Panc1 (cell line): ENCODE data around the gene ESR2.

Source experiments
- CTCF ChIP-seq: fragments of 450-650 bp; IDR thresholded peaks from 2 replicates; pipeline ENCODE4 v1.5.1; 2017; ENCODE audit warnings: mild to moderate bottlenecking
- POLR2AphosphoS5 ChIP-seq: IDR thresholded peaks from 2 replicates; pipeline ENCODE4 v1.6.1; 2012; ENCODE audit warnings: mild to moderate bottlenecking, low read depth, low read length, moderate library complexity
- REST ChIP-seq, 2 experiments: IDR thresholded peaks; 2 replicates each; pipeline ENCODE4 v1.6.1; 2011 to 2012; ENCODE audit warnings: low read depth in 2 of 2, control low read depth in 1 of 2, low read length in 1 of 2, mild to moderate bottlenecking in 1 of 2, moderate library complexity in 1 of 2; ENCODE audit not compliant: insufficient read depth in 1 of 2
- TCF7L2 ChIP-seq: IDR thresholded peaks from 2 replicates; pipeline ENCODE4 v1.6.1; 2011; ENCODE audit warnings: mild to moderate bottlenecking, low read depth, low read length, inconsistent platforms

- TF ChIP-seq CTCF: no peak
- TF ChIP-seq TCF7L2: no peak
- no peak for TF ChIP-seq POLR2AphosphoS5
- no peak for TF ChIP-seq REST (IDR thresholded peaks at IDR 0.05; ENCODE audit: insufficient read depth in 1 of 2, low read depth in 2 of 2, low read length in 1 of 2)
These were observed 98.1 kb downstream of the ESR2 start for GRCh38 chr14:64196056-64196455.
